OCI-LY1 (cell line): Measurements from ENCODE around the gene B4GALT5.

ENCODE experiments used
- EZH2 ChIP-seq: fragments of 200-600 bp; sonication (generic), shearing (Covaris generic); IDR thresholded peaks from 2 replicates; pipeline ENCODE4 v1.8.0; 2017; ENCODE audit warnings: borderline replicate concordance, mixed run types, mild to moderate bottlenecking, antibody characterized with exemption, low read length, moderate library complexity, mixed read lengths
- TF ChIP-seq, protein P1 (sequence below): fragments of 200-600 bp; sonication (generic), shearing (Covaris generic); IDR thresholded peaks from 2 replicates; pipeline ENCODE4 v1.5.1; 2017; ENCODE audit warnings: mild to moderate bottlenecking, antibody characterized with exemption, low read length, moderate library complexity, mixed read lengths

DNA sequence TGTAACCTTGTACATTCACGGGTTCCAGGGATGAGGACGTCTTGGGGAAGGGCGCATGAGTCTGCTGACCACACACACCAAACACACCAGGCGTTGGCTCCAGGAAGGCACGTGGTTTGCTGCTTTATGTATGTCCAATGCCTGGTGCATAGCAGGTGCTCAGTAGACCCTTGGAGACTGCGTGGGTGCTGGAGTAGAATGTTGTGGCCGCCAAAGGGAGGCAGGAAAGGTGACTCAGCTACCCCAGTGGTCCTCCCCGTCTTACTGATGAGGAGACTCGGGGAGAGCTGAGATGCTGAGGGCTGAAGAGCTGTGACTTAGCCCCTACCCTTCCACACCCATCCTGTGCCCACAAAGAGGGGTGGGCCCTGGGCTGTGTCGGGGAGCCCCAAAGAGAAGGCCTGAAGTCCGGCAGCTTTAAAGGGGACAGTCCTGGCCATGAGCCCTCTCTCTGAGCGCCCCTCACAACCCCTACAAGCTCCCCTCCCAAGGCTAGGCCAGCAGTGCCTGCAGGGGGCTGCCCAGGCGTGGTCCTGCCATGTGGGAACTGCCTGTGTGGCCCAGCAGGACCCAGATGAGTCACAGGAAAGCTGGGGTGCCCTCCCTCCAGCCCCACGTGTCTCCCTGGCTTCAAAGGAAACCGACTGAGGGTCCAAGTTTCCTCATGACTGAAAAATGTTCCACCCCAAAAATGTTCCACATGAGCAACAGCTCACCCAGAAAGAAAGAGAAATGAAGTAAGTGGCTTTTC lies 117.7 kb downstream of the B4GALT5 start:
- TF ChIP-seq, protein P1, sequence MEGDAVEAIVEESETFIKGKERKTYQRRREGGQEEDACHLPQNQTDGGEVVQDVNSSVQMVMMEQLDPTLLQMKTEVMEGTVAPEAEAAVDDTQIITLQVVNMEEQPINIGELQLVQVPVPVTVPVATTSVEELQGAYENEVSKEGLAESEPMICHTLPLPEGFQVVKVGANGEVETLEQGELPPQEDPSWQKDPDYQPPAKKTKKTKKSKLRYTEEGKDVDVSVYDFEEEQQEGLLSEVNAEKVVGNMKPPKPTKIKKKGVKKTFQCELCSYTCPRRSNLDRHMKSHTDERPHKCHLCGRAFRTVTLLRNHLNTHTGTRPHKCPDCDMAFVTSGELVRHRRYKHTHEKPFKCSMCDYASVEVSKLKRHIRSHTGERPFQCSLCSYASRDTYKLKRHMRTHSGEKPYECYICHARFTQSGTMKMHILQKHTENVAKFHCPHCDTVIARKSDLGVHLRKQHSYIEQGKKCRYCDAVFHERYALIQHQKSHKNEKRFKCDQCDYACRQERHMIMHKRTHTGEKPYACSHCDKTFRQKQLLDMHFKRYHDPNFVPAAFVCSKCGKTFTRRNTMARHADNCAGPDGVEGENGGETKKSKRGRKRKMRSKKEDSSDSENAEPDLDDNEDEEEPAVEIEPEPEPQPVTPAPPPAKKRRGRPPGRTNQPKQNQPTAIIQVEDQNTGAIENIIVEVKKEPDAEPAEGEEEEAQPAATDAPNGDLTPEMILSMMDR = no peak
- TF ChIP-seq EZH2 = no peak
